GM15510 (cell line): ENCODE data around the gene CEACAM21.

Experiments used
- POLR2A ChIP-seq: IDR thresholded peaks from 3 replicates; pipeline ENCODE4 v1.6.1; 2011; ENCODE audit warnings: borderline replicate concordance; ENCODE audit not compliant: insufficient read length; ENCODE audit errors: extremely low read depth

The CEACAM21 gene

DNA sequence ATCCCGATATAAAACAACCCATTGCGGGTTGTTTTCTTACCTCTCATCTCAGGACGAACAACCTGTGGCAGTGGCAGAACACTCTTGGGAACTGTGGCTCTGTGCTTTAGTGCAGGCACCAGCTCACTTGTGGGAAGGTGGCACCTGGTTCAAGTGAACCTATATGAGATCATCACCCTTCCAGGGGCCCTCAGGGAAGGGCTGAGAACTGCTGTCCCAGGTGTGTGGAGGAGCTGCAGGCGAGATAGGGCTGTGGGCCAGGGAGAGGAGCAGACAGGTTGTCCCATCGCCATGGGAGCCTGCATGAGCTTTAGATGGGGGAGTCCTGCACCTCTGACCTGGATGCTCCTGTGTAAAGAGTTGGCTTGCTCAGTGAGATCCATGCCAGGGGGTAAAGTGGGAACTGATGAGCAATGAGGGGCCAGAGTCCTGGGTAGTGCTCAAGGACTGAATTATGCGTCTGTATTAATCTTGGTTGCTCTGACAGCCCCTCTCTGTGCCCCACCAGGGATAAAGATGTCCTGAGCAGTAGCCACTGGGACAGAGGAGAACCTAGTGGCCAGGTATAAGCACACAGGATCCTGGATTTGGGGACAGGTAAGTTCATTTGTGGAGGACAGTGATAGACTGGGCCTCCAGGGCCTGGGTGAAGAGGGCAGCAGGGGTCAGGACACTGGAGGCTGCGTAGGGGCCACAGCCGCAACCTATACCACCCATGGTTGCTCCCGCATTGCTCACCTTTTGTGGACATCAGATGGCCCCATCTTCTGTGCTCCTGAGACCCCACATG is 42.2 kb downstream of the CEACAM21 start:
- TF ChIP-seq POLR2A = no peak

DNA sequence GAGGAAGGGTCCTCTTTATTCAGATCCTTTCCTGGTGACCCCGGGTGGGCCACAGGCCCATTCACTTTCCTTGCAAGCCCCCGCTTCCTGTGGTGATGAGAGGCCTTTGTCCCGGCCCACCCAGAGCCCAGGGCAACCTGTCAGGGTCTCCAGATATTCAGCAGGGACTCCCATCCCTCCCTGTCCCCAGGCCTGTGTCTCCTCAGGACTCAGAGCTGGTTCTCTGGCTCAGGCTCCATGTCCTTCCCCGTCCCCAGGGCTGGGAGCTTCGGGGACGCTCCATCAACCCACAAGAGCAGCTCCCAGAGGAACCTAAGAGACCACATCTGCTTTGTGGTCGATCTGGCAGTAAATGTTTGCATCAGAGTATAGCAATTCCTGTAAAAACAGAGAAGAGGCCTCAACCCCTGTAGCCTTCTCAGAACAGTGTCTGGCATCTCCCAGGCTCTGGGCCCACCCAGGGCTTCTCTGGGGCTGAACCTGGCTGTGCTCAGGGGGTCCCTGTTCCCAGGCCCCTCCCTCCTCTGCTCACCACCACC is 43.1 kb downstream of the CEACAM21 start:
- no peak for TF ChIP-seq POLR2A

DNA sequence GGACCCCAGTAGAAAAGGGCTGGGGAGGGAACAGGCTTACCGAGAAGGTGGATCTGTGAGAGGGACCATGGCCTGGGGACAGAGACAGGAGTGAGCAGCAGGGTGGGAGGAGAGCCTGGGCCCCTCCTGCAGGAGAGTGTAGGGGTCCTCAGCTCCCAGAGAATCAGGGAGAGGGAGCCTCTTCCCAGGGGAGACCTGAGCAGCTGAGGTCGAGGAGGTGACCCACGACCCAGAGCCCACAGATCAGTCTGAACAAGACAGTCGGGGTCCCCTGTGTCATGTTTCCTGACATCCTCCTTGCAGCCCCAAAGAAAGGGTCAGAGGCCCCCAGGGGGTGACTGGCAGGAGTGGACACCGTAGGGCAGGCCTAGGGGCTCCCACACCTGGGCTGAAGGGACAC is 44.2 kb downstream of the CEACAM21 start:
- no peak for TF ChIP-seq POLR2A

DNA sequence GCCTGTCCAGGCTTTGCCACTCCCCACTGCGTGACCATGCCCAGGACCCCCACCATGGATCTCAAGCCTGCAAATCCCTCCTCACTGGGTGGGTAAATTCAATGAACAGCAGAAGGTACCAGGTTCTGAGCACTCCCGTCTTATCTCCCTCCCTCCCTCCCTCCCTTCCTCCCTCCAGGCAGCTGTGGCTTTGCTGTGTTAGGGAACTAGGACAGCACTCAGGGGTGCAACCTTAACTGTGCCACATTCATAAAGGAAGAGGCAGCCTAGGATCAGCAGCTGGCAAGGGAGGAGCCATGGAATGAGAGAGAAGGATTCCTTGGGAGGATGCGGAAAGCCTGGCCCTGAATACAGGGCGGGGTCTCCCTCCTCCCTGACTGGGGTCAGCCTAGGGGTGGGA is 45.3 kb downstream of the CEACAM21 start:
- TF ChIP-seq POLR2A = no peak

DNA sequence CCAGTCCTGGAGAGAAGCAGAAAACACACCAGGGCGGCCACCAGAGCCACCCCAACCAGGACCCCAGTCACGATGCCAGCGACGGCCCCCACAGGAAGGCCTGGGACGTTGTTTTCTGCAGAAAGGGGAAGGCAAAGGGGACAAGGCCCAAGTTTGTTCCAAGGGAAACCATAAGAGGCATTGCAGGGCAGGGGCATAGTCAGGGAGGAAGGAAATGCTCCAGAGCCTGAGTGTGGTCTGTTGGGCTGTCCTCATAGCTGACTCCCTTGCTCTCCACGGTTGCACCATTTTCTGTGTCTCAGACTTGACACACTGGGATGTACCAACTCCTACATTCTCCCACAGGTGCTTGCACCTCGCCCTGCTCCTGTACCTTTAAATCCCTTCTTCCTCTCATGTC is 45.7 kb downstream of the CEACAM21 start:
- TF ChIP-seq POLR2A = no peak

DNA sequence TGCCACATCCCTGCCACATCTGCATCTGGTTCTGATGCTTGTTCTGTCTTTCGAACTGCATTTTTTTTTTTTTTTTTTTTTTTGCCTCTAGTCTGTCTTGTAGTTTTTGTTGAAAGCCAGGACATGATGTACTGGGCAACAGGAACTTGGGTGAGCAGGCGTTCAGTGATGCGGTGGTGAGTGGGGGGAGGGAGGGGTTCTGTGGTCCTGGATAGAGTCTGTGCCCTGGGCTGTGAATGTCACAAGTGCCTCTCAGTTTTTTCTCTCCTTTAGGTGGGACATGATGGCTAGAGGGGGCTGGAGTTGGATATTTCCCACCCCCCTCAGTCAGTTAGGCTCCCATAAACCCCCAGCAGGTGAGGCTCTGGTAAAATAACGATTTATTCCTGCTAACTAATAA is 47.4 kb downstream of the CEACAM21 start:
- no peak for TF ChIP-seq POLR2A

DNA sequence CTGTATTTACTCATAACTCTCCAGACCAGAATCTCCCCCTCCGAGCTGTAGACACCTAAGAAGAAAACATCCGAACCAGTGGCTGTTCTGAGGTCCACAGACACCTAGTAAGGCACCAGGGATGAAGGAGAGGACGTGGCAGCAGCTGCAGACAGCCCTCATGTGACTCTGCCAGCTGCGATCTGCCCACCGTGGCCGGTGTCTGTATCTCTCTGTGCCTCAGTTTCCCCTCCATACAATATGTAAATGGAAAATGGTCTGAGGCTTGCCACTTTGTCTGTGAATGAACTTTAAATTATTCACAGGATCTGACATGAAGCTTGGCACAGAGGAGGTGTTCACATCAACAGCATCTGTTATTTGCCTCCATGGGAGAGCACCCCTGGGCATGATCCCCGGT is 48.5 kb downstream of the CEACAM21 start:
- no peak for TF ChIP-seq POLR2A

DNA sequence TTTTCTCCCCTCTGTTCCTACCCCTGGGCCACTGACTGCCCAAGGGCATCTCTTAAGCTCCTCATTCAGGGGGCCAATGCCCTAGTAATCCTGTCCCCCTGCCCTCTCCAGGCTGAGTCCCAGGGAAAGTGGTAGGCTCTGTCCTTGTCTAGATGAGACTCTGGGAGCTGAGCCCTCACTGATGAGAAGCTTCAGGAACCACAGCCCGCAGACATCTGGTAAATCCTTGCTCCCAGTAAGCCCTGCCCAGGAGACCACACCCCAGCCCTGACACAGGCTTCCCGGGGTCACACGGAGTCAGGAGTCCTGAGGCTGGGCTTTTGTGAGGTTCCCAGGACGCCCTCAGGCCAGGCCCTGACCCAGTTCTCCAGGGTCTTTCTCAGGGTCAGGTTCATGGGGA is 49.0 kb downstream of the CEACAM21 start:
- no peak for TF ChIP-seq POLR2A

DNA sequence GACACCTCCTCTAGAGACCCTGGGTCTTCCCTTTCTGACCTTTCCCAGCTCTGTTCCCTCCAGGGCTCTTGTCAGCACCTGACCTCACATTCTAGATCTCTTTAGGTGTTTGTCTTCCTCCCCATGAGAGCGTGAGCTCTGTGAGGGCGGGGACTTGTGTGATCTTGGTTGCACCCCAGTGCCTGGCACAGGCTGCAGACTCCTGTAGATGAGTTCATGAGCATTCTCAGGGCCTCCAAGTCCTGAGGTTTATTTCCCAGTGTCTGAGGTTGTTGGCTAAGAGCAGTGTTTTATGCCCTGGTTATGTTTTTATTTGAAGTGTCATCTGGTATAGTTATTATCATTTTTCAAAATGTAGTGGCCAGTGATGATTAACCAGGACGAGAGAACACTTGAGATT is 50.3 kb downstream of the CEACAM21 start:
- TF ChIP-seq POLR2A = no peak

DNA sequence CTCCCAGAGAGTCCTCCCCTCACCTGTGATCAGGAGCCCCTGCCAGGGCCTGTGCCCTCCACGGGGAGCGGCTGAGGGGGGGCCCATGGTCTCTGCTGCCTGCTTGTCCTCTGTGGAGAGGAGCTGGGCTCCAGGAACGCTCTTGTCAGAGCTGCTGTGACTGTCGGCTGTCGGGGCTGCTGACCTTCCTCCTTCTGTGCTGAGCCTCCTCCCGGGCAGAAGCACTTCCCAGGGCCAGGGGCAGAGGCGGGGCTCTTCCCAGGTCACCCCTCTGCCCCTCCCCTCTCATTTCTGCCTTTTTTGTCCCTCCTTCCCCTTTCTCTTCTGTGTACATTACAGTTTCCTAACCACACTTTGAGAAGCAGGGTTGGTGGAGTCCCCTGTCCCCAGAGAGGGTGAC is 50.9 kb downstream of the CEACAM21 start, which contains the start of gene CEACAM4:
Gene CEACAM4, minus strand, starts transcription at position 198 of the 400 bp plus-strand sequence. Its CDS starts 111 bp downstream, at position 87.
- TF ChIP-seq POLR2A = no peak

DNA sequence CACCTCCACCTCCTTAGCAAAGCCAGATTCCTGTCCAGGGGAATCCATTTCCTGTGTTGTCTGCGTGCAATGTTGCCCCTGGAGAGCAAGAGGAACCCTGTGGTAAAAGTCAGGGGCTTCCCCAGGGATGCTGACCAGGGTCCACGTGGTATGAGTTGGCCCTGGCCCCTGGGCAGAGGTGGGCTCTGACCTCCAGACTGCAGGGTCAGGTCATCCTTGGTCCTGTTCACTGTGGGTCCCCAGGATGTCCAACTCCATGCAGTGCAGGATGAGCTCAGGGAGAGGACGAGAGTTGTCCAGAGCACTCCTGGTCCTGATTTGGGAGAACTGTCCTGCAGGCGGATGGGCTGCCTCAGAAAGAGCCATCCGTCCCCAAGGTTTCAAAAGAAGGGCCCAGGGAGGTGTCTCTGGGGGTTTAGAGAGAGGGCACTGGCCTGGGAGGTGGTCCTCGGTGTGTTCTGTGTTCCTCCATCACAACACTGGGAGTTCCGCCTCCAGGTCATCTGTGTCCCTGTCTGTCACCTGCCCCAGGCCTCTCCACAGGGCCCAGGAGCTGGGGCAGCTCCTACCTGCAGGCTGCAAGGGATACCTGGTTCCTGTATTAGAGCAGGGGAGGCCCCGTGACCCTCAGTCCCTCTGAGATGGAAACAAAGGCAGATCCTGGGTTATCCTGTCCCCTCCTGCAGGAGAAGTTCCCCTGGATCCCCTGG is 52.2 kb downstream of the CEACAM21 start:
- TF ChIP-seq POLR2A = no peak
